Smooth muscle cell (in vitro differentiated cells): ENCODE measurements around the gene IGFBPL1. TPM values are rescaled to one million over a fixed set of nuclear protein-coding genes. Genes with fewer than 3 reads are reported as not detected.
A peak's percentile ranks its signal among the peaks of the same experiment; 100 is the strongest.

Experiments
- DNase-seq: peaks from one replicate; lab custom pipeline; 2025; ENCODE audit not compliant: unreplicated experiment; lab: John Stamatoyannopoulos, UW
- H2AFZ ChIP-seq: fragments of 200-600 bp; sonication (generic); 2 replicates; pipeline ENCODE4 v1.6.0; 2016; ENCODE audit warnings: antibody characterized with exemption, low read depth, mild to moderate bottlenecking
- H3F3A ChIP-seq: fragments of 200-600 bp; sonication (generic); 2 replicates; pipeline ENCODE4 v1.6.0; 2017; ENCODE audit warnings: antibody characterized with exemption, low read depth
- H3K27ac ChIP-seq: fragments of 200-600 bp; sonication (generic); 2 replicates; pipeline ENCODE4 v1.5.1; 2016; ENCODE audit warnings: low read depth, mild to moderate bottlenecking
- H3K27me3 ChIP-seq: fragments of 200-600 bp; sonication (generic); 2 replicates; pipeline ENCODE4 v1.6.1; 2016; ENCODE audit warnings: low read depth, mild to moderate bottlenecking
- H3K36me3 ChIP-seq: fragments of 200-600 bp; sonication (generic); 2 replicates; pipeline ENCODE4 v1.5.1; 2016; ENCODE audit warnings: low read depth
- H3K4me1 ChIP-seq: fragments of 200-600 bp; sonication (generic); 2 replicates; pipeline ENCODE4 v1.5.1; 2016; ENCODE audit warnings: low read depth
- H3K4me2 ChIP-seq: fragments of 200-600 bp; sonication (generic); 2 replicates; pipeline ENCODE4 v1.6.0; 2016; ENCODE audit warnings: mild to moderate bottlenecking
- H3K4me3 ChIP-seq: fragments of 200-600 bp; sonication (generic); 2 replicates; pipeline ENCODE4 v1.5.1; 2016; ENCODE audit warnings: mild to moderate bottlenecking
- H3K79me2 ChIP-seq: fragments of 200-600 bp; sonication (generic); 2 replicates; pipeline ENCODE4 v1.6.0; 2016; ENCODE audit warnings: low read depth, mild to moderate bottlenecking
- H3K9ac ChIP-seq: fragments of 200-600 bp; sonication (generic); 2 replicates; pipeline ENCODE4 v1.6.0; 2016; ENCODE audit warnings: low read depth
- H3K9me3 ChIP-seq: fragments of 200-600 bp; sonication (generic); replicated peaks from 2 replicates; pipeline ENCODE4 v1.5.1; 2016; ENCODE audit warnings: low read depth
- H4K20me1 ChIP-seq: fragments of 200-600 bp; sonication (generic); 2 replicates; pipeline ENCODE4 v1.6.0; 2016; ENCODE audit warnings: low read depth
- WGBS: methylation state at CpG from one replicate; pipeline ENCODE4 v1.1.7; 2016; ENCODE audit warnings: low lambda C conversion rate; 5-methylcytosine and 5-hydroxymethylcytosine counted together
- polyA plus RNA-seq: library from polyadenylated mRNA; unstranded; fragments of >200 nt; fragmentation: Nextera tagmentation; extraction: Ambion mirVana; gene quantifications from 2 replicates; pipeline ENCODE4 v1.2.1, GENCODE V29; 2016
- total RNA-seq: library from RNA; depleted of rRNA; stranded (reverse); fragments of >200 nt; gene quantifications from 2 replicates; pipeline ENCODE4 v1.2.3, GENCODE V29; 2014
- TF ChIP-seq, protein P1 (sequence below): fragments of 200-600 bp; sonication (generic); IDR thresholded peaks from 2 replicates; pipeline ENCODE4 v1.5.1; 2017; ENCODE audit warnings: borderline replicate concordance, mild to moderate bottlenecking, antibody characterized with exemption; ENCODE audit not compliant: insufficient read depth, poor library complexity, severe bottlenecking

The IGFBPL1 gene
- total and polyA plus RNA-seq, 2 experiments from 2014 or later, result 2.1 to 9.4 TPM

GRCh38 chr9:38423273-38423972, 831 bp downstream of the IGFBPL1 start:
- peak overlapping the region; percentile 94 for H3K4me2 ChIP-seq
- peaks cover 21% of the 10 kb centered on the region for H3K4me1 ChIP-seq
- peak overlapping the region; percentile 54 for H3K4me3 ChIP-seq
- H3K79me2 ChIP-seq, result no peaks in the 10 kb centered on the region
- peaks cover 59% of the 10 kb centered on the region for H3K27me3 ChIP-seq
- WGBS, result 44% methylated on average over 15 of the region's 15 CpGs
- no peak overlapping the region for H3K9ac ChIP-seq
- TF ChIP-seq, protein P1, sequence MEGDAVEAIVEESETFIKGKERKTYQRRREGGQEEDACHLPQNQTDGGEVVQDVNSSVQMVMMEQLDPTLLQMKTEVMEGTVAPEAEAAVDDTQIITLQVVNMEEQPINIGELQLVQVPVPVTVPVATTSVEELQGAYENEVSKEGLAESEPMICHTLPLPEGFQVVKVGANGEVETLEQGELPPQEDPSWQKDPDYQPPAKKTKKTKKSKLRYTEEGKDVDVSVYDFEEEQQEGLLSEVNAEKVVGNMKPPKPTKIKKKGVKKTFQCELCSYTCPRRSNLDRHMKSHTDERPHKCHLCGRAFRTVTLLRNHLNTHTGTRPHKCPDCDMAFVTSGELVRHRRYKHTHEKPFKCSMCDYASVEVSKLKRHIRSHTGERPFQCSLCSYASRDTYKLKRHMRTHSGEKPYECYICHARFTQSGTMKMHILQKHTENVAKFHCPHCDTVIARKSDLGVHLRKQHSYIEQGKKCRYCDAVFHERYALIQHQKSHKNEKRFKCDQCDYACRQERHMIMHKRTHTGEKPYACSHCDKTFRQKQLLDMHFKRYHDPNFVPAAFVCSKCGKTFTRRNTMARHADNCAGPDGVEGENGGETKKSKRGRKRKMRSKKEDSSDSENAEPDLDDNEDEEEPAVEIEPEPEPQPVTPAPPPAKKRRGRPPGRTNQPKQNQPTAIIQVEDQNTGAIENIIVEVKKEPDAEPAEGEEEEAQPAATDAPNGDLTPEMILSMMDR, result no peak
- no peaks in the 10 kb centered on the region for H3K9me3 ChIP-seq
- no peak overlapping the region for H3K27ac ChIP-seq
- peaks cover 7% of the 10 kb centered on the region for H3F3A ChIP-seq
- H4K20me1 ChIP-seq, result no peaks in the 10 kb centered on the region
- no peak for DNase-seq
- H2AFZ ChIP-seq, result no peak overlapping the region
- H3K36me3 ChIP-seq, result no peaks in the 10 kb centered on the region

GRCh38 chr9:38422555-38423260, 1.5 kb downstream of the IGFBPL1 start:
- Histone ChIP-seq H3K4me2 (no peak overlapping the region), H3K36me3 (no peaks in the 10 kb centered on the region), H3K4me3 (no peak overlapping the region), H2AFZ (no peak overlapping the region), H3K79me2 (no peaks in the 10 kb centered on the region), H4K20me1 (no peaks in the 10 kb centered on the region), H3F3A (peaks cover 7% of the 10 kb centered on the region), H3K9ac (no peak overlapping the region), H3K27me3 (peaks cover 57% of the 10 kb centered on the region), H3K9me3 (no peaks in the 10 kb centered on the region), H3K27ac (no peak overlapping the region), H3K4me1 (peaks cover 21% of the 10 kb centered on the region)
- TF ChIP-seq, protein P1, result no peak
- WGBS, result 75% methylated on average over 7 of the region's 7 CpGs
- no peak for DNase-seq

DNA sequence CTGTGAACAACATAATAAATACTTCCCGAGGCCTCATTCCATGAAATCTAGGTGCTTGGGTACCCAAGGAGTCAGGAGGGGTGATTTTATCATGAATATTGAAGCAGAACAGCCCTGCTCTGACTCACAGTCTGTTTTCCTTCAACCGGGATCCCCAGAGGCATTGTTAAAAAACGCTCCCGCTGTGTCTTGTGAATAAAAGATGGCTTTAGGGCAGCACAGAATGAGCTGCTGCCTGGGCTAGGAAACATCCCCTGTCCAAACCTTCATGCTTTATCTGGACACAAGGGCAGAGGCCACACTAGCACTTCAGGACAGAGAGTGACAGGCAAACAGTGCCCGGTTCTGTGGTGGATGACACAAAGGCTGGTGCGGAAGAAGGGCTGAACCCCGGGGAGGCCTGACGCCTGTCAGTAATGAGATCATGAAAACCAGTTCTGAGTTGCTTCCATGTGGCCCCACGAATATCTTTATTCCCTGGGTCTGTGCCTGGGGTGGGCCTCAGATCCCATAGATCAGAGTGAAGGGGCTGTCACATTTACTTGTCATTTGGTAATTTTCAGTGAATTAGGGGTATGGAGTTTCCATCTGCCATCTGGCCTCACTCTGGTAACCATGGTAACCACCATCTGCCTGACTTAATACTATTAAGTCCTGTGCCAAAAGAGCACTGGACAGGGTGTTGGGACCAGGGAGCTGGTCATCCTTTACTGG, 2.6 kb downstream of the IGFBPL1 start:
- Histone ChIP-seq H3K9me3 (no peaks in the 10 kb centered on the region), H3K9ac (no peak overlapping the region), H3K4me3 (no peak overlapping the region), H4K20me1 (no peaks in the 10 kb centered on the region), H3K4me1 (peaks cover 21% of the 10 kb centered on the region), H3K79me2 (no peaks in the 10 kb centered on the region), H3F3A (peaks cover 7% of the 10 kb centered on the region), H3K27me3 (peaks cover 47% of the 10 kb centered on the region), H3K4me2 (no peak overlapping the region), H2AFZ (no peak overlapping the region), H3K27ac (no peak overlapping the region), H3K36me3 (no peaks in the 10 kb centered on the region)
- TF ChIP-seq, protein P1, result no peak
- DNase-seq, result no peak
- WGBS, result 31% methylated on average over 9 of the region's 9 CpGs
